Panc1 (cell line): ENCODE results near the gene LMF1.

Experiments
- TCF7L2 ChIP-seq: IDR thresholded peaks from 2 replicates; pipeline ENCODE4 v1.6.1; 2011; ENCODE audit warnings: mild to moderate bottlenecking, low read depth, low read length, inconsistent platforms
- TF ChIP-seq, protein P1 (sequence below): fragments of 450-650 bp; IDR thresholded peaks from 2 replicates; pipeline ENCODE4 v1.5.1; 2017; ENCODE audit warnings: mild to moderate bottlenecking

DNA sequence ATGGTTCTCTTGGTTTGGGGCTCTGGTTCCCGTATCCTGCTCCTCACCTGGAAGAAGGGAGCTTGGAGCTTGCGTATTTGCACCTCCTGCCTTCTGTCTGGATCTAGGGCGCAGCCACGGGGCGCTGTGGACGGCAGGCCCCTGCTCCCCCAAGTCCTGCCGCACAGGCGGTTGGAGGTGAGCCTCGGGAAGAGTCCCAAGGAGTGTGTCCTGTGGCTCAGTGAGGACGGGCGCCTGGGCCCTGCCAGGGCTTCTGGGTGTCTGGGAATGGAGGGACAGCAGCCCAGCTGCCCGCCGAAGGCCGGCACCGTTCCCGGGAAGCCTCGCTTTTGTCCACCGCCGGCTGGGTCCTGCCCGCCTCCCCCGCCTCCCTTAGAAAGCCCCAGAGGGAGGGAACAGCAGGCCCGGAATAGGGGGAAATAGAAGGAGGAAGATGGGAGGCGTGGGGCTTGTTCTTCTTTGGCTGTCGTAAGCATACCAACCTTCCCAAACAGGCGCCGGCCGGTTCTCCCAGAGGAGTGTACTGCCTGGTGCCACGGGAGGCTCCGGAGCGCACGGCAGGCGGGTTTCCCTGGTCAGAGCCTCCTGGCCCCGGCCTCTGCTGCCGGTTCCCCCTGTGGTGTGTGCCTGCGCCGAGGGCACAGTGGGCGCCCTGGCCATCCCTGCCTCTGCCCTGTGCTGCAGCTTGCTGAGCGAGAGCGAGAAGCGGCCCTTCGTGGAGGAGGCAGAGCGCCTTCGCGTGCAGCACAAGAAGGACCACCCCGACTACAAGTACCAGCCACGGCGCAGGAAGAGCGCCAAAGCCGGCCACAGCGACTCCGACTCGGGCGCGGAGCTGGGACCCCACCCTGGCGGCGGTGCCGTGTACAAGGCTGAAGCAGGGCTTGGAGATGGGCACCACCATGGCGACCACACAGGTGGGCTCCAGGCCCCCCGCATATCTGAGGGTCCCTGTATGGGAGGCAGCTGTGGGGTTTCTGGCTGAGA is 12.6 kb upstream of the LMF1 start:
- TF ChIP-seq TCF7L2 = no peak
- TF ChIP-seq, protein P1, sequence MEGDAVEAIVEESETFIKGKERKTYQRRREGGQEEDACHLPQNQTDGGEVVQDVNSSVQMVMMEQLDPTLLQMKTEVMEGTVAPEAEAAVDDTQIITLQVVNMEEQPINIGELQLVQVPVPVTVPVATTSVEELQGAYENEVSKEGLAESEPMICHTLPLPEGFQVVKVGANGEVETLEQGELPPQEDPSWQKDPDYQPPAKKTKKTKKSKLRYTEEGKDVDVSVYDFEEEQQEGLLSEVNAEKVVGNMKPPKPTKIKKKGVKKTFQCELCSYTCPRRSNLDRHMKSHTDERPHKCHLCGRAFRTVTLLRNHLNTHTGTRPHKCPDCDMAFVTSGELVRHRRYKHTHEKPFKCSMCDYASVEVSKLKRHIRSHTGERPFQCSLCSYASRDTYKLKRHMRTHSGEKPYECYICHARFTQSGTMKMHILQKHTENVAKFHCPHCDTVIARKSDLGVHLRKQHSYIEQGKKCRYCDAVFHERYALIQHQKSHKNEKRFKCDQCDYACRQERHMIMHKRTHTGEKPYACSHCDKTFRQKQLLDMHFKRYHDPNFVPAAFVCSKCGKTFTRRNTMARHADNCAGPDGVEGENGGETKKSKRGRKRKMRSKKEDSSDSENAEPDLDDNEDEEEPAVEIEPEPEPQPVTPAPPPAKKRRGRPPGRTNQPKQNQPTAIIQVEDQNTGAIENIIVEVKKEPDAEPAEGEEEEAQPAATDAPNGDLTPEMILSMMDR = no peak
